NCI-H774 (cell line): ENCODE measurements around the gene MAEL.
"Not testable (repeated sequence)": the region's sequence is repeated elsewhere in the genome, so short reads cannot be mapped to it uniquely, and the experiment has no call there.

Experiments used
- DNase-seq: peaks from one replicate; lab custom pipeline; 2025; lab: John Stamatoyannopoulos, UW

The MAEL gene

GRCh38 chr1:166978821-166979220 is 10.3 kb upstream of the MAEL start:
- DNase-seq: no peak

DNA sequence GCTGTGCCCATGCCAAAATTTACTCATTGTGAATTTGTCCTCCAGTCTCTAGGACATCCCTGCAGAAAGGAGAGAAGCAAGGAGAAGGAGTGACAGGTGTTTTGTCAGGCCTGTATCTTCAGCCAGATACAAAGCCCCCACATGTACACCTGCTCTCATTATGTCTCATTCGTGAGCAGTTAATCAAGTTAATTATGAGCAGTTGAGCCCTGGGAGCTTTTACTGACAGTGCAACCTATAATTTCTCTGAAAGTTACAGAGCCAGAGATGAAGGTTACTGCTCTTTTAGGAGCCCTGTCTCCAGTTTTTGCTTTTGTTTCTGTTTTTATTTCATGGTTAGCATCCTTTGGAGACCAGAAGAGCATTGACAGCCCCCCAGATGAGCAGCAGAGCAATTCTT is 8.7 kb upstream of the MAEL start:
- peak; percentile 33 for DNase-seq

DNA sequence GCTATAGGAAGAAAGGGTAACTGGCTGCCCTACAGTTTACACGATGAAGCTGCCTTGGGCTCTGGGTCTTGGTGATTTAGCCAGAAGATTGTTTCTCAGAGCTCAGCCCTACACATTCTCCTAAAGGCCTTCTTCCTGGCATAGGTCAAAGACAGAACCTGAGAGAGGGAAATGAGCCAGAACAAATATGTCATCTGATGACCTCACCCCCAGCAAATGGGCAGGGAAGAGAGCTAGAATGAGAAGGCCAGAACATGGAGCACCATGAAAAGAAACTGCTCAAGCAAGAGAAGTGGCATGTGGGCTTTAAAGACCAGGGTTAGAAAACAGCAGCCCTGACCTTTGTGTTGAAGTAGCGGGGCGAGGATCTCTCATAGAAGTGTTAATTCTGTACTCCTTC is 8.3 kb upstream of the MAEL start:
- peak; percentile 49 for DNase-seq

- DNase-seq: no peak
These were observed 7.5 kb upstream of the MAEL start for GRCh38 chr1:166981589-166981988.

GRCh38 chr1:166999075-166999474 is 10.0 kb downstream of the MAEL start:
- DNase-seq: no peak

GRCh38 chr1:166999500-167000055 is 10.5 kb downstream of the MAEL start:
- DNase-seq: no peak

DNA sequence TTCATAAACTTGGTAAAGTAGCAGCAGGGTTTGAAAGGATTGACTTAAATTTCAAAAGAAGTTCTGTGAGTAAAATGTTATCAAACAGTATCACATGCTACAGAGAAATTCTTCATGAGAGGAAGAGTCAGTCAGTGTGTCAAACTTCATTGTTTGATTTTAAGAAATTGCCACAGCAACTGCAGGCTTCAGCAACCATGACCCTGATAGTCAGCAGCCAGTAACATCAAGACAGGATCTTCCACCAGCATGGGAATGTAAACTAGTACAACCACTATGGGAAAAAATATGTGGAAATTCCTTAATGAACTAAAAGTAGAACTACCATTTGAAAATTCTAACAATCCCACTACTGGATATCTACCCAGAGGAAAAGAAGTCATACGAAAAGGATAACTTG is 11.5 kb downstream of the MAEL start:
- no peak for DNase-seq

- DNase-seq: no peak
These were observed 13.3 kb downstream of the MAEL start for GRCh38 chr1:167002354-167002753.

DNA sequence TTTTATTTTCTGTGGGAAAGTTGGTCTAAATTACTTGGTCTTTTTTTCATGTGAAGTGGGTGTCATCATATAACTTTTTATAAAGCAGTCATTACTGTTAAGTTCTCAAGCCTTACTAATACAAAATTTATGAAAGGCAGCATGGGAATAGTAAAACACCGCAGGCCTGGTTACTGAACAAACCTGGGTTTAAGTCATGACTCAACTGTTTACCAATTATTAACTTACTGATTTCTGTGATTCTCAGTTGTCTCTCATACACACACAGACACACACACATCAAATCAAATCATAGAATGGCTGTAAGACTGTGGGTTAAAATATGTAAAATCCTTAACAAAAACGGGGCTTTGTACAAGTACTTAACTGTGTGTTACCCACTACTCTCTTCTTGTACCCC is 14.6 kb downstream of the MAEL start:
- no peak for DNase-seq

GRCh38 chr1:167011560-167012191 is 22.6 kb downstream of the MAEL start:
- DNase-seq: no peak

GRCh38 chr1:167012570-167012969 is 23.5 kb downstream of the MAEL start:
- DNase-seq: no peak

DNA sequence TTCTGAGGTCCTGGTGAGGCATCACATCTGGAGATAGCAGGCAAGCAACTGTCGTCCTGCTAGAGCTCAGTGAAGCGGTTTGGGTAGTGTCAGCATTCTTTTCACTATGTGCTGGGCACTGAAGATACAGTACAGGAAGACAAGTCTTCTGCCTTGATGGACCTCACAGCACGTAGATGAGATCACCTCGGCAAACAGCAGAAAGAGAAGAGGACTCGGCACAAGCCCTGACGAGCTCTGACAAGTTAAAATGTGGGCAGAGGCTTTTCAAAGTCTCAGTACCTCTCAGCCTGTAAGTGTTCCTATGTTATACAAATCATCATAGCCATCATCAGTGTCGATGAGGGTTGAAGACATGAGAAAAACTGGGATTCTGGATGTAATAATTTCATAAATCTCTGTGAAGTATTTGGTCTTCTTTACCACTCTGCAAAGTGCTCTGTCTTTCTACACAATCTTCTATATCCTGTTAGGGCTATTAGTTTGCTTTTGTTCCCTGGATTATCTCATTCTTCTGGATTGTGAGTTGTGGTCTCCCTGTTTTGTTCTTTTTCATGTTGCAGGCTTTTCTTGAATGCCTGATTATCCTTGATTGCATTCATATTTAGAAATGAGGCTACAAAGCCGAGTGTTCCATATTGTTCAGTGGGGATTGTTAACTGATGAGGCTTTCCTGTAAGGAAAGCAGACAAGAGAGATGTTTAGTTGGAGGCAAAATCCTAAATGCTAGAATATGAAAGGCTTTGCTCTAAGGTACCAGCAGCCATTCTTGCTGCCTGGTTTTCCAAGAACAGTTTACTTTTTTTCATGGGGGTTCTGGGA is 24.2 kb downstream of the MAEL start:
- DNase-seq: no peak

- no peak for DNase-seq
These were observed 27.1 kb downstream of the MAEL start for GRCh38 chr1:167016100-167016750.

GRCh38 chr1:167022384-167022783 is 33.3 kb downstream of the MAEL start:
- DNase-seq: no peak

DNA sequence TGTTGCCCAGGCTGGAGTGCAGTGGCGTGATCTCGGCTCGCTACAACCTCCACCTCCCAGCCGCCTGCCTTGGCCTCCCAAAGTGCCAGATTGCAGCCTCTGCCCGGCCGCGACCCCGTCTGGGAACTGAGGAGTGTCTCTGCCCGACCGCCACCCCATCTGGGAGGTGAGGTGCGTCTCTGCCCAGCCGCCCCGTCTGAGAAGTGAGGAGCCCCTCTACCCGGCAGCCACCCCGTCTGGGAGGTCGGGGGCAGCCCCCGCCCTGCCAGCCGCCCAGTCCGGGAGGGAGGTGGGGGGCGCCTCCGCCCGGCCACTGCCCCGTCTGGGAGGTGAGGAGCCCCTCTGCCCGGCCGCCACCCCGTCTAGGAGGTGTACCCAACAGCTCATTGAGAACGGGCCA is 40.5 kb downstream of the MAEL start:
- DNase-seq: not testable (repeated sequence)

- no peak for DNase-seq
These were observed 44.6 kb downstream of the MAEL start for GRCh38 chr1:167033646-167034045.

GRCh38 chr1:167043752-167044488 is 54.8 kb downstream of the MAEL start:
- DNase-seq: peak; percentile 95

GRCh38 chr1:167051907-167052306 is 62.8 kb downstream of the MAEL start:
- no peak for DNase-seq

- no peak for DNase-seq
These were observed 63.3 kb downstream of the MAEL start for GRCh38 chr1:167052389-167052788.

DNA sequence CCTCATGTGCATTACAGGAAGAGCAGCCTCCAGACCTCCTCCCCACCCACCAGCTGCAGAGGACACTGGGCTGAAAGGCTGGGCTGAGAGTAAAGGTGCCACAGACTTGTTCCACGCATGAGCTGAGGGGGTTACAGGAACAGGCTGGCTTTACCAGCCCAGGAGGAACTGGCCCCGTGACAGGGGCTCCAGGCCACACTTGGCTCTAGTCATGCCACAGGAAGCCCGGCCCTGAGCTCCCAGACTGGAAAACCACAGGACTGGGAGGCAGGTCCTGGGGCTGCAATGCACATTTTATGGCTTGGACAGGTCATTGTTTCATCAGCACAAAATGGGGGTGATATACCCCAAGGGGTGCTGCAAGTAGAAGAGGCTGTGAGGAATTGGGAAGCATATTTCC is 65.5 kb downstream of the MAEL start:
- no peak for DNase-seq

- no peak for DNase-seq
These were observed 66.0 kb downstream of the MAEL start for GRCh38 chr1:167054946-167055630.
